ENCODE results near the gene CARMIL1. TPM values are rescaled to one million over a fixed set of nuclear protein-coding genes. Genes with fewer than 3 reads are reported as not detected.

Gene CARMIL1
- total RNA-seq, 1 donor from 2014 or later: 19.1 TPM

- Histone ChIP-seq H4K20me1 (ENCODE audit: insufficient read depth, low read length) (no peaks in the 10 kb centered on the region), H3K4me2 (ENCODE audit: low read length) (no peak overlapping the region), H3K9ac (ENCODE audit: low read length) (no peak overlapping the region), H3K27me3 (ENCODE audit: insufficient read depth, low read length) (no peaks in the 10 kb centered on the region), H3K36me3 (ENCODE audit: insufficient read depth, low read length) (no peaks in the 10 kb centered on the region), H3K27ac (ENCODE audit: low read depth, low read length) (no peak overlapping the region), H3K4me3 (ENCODE audit: insufficient read depth, low read depth, low read length) (no peak overlapping the region), H2AFZ (ENCODE audit: low read depth, low read length) (no peak overlapping the region), H3K4me1 (ENCODE audit: insufficient read depth, low read length) (no peaks in the 10 kb centered on the region), H3K9me3 (ENCODE audit: insufficient read depth, low read depth, low read length) (no peaks in the 10 kb centered on the region), H3K79me2 (ENCODE audit: insufficient read depth, low read length) (no peaks in the 10 kb centered on the region)
- no peak overlapping the region for H3K4me3 Mint-ChIP-seq (ENCODE audit: unreplicated experiment)
- peaks cover 13% of the 10 kb centered on the region for H3K27me3 Mint-ChIP-seq (ENCODE audit: low read depth, unreplicated experiment)
- peaks cover 10% of the 10 kb centered on the region for H3K4me1 Mint-ChIP-seq (ENCODE audit: low read depth, unreplicated experiment)
- no peak for DNase-seq (ENCODE audit: low read depth)
- no peak for FAIRE-seq
- H3K9me3 Mint-ChIP-seq (ENCODE audit: unreplicated experiment): no peaks in the 10 kb centered on the region
- no peaks in the 10 kb centered on the region for H3K36me3 Mint-ChIP-seq (ENCODE audit: low read depth, unreplicated experiment)
- no peak overlapping the region for H3K27ac Mint-ChIP-seq (ENCODE audit: unreplicated experiment)
- TF ChIP-seq EZH2 (IDR thresholded peaks at IDR 0.05; ENCODE audit: insufficient read depth, low read length): no peak
- TF ChIP-seq CTCF (IDR thresholded peaks at IDR 0.05; ENCODE audit: insufficient read depth, low read depth, low read length): no peak
These were observed 380.6 kb downstream of the CARMIL1 start for GRCh38 chr6:25659633-25660368.

- Histone ChIP-seq H2AFZ (ENCODE audit: low read depth, low read length) (no peak overlapping the region), H3K27ac (ENCODE audit: low read depth, low read length) (no peak overlapping the region), H3K36me3 (ENCODE audit: insufficient read depth, low read length) (no peaks in the 10 kb centered on the region), H3K9me3 (ENCODE audit: insufficient read depth, low read depth, low read length) (no peaks in the 10 kb centered on the region), H3K27me3 (ENCODE audit: insufficient read depth, low read length) (no peaks in the 10 kb centered on the region), H3K79me2 (ENCODE audit: insufficient read depth, low read length) (no peaks in the 10 kb centered on the region), H3K4me1 (ENCODE audit: insufficient read depth, low read length) (no peaks in the 10 kb centered on the region), H3K4me3 (ENCODE audit: insufficient read depth, low read depth, low read length) (no peak overlapping the region), H4K20me1 (ENCODE audit: insufficient read depth, low read length) (no peaks in the 10 kb centered on the region), H3K4me2 (ENCODE audit: low read length) (no peak overlapping the region), H3K9ac (ENCODE audit: low read length) (no peak overlapping the region)
- Mint-ChIP-seq H3K4me1 (ENCODE audit: low read depth, unreplicated experiment) (peaks cover 10% of the 10 kb centered on the region), H3K9me3 (ENCODE audit: unreplicated experiment) (no peaks in the 10 kb centered on the region), H3K27ac (ENCODE audit: unreplicated experiment) (no peak overlapping the region), H3K4me3 (ENCODE audit: unreplicated experiment) (no peak overlapping the region), H3K27me3 (ENCODE audit: low read depth, unreplicated experiment) (peaks cover 7% of the 10 kb centered on the region), H3K36me3 (ENCODE audit: low read depth, unreplicated experiment) (no peaks in the 10 kb centered on the region)
- FAIRE-seq (no peak), DNase-seq (ENCODE audit: low read depth) (peak; percentile 23)
- no peak for TF ChIP-seq CTCF (IDR thresholded peaks at IDR 0.05; ENCODE audit: insufficient read depth, low read depth, low read length)
- TF ChIP-seq EZH2 (IDR thresholded peaks at IDR 0.05; ENCODE audit: insufficient read depth, low read length): no peak
These were observed 381.3 kb downstream of the CARMIL1 start for GRCh38 chr6:25660512-25660911.

- Mint-ChIP-seq H3K4me1 (ENCODE audit: low read depth, unreplicated experiment) (peaks cover 10% of the 10 kb centered on the region), H3K9me3 (ENCODE audit: unreplicated experiment) (no peaks in the 10 kb centered on the region), H3K36me3 (ENCODE audit: low read depth, unreplicated experiment) (no peaks in the 10 kb centered on the region), H3K27ac (ENCODE audit: unreplicated experiment) (no peak overlapping the region), H3K27me3 (ENCODE audit: low read depth, unreplicated experiment) (peaks cover 4% of the 10 kb centered on the region), H3K4me3 (ENCODE audit: unreplicated experiment) (no peak overlapping the region)
- TF ChIP-seq CTCF (IDR thresholded peaks at IDR 0.05; ENCODE audit: insufficient read depth, low read depth, low read length) (no peak), EZH2 (IDR thresholded peaks at IDR 0.05; ENCODE audit: insufficient read depth, low read length) (no peak)
- Histone ChIP-seq H3K4me3 (ENCODE audit: insufficient read depth, low read depth, low read length) (no peak overlapping the region), H3K36me3 (ENCODE audit: insufficient read depth, low read length) (no peaks in the 10 kb centered on the region), H3K9me3 (ENCODE audit: insufficient read depth, low read depth, low read length) (no peaks in the 10 kb centered on the region), H3K27me3 (ENCODE audit: insufficient read depth, low read length) (no peaks in the 10 kb centered on the region), H3K4me1 (ENCODE audit: insufficient read depth, low read length) (no peaks in the 10 kb centered on the region), H3K27ac (ENCODE audit: low read depth, low read length) (no peak overlapping the region), H4K20me1 (ENCODE audit: insufficient read depth, low read length) (no peaks in the 10 kb centered on the region), H3K4me2 (ENCODE audit: low read length) (no peak overlapping the region), H3K9ac (ENCODE audit: low read length) (no peak overlapping the region), H3K79me2 (ENCODE audit: insufficient read depth, low read length) (no peaks in the 10 kb centered on the region), H2AFZ (ENCODE audit: low read depth, low read length) (no peak overlapping the region)
- DNase-seq (ENCODE audit: low read depth) (no peak), FAIRE-seq (no peak)
These were observed 382.1 kb downstream of the CARMIL1 start for GRCh38 chr6:25661129-25661779.

All from astrocyte (in vitro differentiated cells and primary cell).